Activated CD8-positive, alpha-beta memory T cell treated with anti-CD3 and anti-CD28 coated beads for 1 hour (primary cell): ENCODE results near the gene SUDS3.

Source experiments
- DNase-seq, 2 donors: peaks; one replicate each; pipeline ENCODE4 v3.0.0-alpha.2; 2020; ENCODE audit warnings: low read depth in 1 of 2; ENCODE audit errors: extremely low read depth in 1 of 2

SUDS3 gene

DNA sequence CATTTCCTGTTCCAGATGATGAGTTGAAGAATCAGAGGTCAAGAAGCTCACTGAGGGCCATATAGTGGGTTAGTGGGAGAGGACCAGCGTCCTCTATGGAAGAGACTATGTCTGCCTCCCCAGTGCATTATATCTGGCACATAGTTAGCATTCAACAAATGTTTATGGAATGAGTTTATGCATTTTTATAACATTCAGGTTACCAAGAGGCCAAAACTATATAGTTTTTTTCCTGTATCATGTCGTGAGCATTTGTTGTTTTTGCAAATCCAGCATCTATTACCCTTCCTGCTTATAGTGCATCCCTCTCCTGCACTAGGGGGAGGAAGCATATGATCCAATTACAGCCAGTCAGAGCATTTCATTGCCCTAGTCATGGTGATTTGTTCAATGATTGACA lies 60.6 kb downstream of the SUDS3 start:
- DNase-seq, result no peak

DNA sequence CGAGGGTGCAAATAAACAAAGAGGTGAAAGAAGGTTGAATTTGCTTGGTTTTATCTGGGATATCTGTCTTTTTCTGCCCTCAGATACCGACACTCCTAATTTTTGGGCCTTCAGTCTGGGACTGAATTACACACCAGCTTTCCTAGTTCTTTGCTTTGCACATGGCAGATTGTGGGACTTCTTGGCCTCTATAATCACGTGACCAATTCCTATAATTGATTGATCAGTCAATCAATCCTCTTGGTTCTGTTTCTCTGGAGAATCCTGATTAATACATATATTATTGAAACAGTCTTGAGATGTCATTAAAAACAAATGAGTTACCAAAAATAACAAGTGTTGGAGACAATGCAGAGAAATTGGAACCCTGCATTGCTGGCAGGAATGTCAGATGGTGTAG lies 62.7 kb downstream of the SUDS3 start:
- no peak for DNase-seq

DNA sequence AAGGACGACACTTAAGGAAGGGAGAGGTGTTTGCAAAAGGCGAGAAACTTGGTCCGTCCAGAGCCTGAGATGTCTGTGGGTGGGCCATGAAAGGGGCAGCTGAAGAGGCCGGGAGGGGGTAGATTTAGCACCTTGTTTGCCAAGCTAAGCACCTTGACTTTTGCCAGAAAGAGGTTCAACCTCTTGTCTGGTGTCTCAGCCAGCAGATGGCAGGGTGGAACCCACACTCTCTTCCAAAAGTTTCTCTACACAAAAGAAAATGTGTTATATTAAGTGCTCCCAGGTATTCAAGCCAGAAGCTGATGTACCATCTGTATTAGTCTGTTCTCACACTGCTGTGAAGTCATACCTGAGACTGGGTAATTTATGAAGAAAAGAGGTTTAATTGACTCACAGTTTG lies 69.9 kb downstream of the SUDS3 start:
- DNase-seq, result no peak

GRCh38 chr12:118447181-118447580 lies 70.8 kb downstream of the SUDS3 start:
- no peak for DNase-seq

GRCh38 chr12:118448341-118448740 lies 72.0 kb downstream of the SUDS3 start:
- DNase-seq, result no peak

GRCh38 chr12:118455327-118455726 lies 79.0 kb downstream of the SUDS3 start:
- DNase-seq, result no peak

DNA sequence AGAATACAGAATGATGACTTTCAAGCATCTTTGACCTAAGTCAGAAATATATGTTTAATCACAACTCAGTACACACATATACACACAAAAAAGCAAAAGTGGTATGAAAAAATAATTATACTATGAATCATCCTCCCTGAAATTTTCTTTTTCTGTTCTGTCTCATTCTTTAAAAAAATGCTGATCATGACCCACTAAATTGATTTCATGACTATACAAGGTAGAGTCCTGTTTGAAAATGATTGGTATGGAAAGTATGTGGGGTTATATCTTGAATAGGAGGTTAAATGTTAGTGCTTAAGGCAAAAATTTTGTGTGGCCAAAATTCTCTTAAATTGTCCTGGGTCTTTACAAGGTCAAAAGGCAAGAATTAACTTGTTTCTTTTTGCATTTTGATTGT lies 80.4 kb downstream of the SUDS3 start:
- DNase-seq, result no peak

- no peak for DNase-seq
Measured at GRCh38 chr12:118459110-118459509, 82.8 kb downstream of the SUDS3 start.

DNA sequence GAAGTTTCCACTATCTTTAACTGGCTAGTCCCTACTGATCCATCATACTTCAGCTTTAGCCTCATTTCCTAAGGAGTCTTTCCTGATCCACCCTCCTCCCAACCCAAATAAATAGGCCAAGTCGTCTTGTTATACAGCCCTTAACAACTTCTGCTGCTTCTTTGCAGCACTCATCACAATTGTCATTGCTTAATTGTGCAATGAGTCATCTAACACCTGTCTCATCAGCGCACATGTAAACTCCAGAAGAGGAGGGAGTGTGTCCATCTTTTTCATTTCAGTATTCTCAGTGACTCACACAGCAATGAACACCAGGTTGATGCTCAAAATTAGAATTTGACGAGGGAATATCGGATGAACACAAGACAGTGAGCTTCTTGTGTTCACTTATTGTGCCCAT lies 87.3 kb downstream of the SUDS3 start:
- no peak for DNase-seq

DNA sequence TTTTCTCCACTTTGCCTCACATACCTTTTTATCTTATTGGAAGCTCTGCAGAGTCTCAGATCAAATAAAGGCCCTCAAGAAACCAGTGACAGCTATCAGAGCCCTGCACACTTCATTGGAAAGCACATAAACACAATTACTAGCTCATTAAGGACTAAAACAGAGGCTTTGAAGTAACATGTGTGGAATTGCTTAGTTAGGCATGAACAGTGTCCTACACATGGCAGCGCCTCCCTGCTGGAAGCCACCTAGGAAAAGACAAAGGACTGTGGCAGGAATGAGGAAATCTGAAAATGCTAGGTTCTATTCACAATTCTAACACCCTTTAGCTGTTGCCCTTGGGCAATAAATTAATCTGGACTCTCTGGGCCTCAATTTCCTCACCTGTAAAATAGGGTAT lies 89.4 kb downstream of the SUDS3 start:
- DNase-seq, result no peak
